K562 (cell line): ENCODE results near the gene MTO1. TPM values are rescaled to one million over a fixed set of nuclear protein-coding genes. Genes with fewer than 3 reads are reported as not detected.

Experiments used
- ARID1B ChIP-seq: fragments of 450-650 bp; IDR thresholded peaks from 2 replicates; pipeline ENCODE4 v1.6.1; 2016; ENCODE audit warnings: antibody characterized with exemption, mild to moderate bottlenecking, inconsistent platforms
- CCNT2 ChIP-seq: IDR thresholded peaks from 2 replicates; pipeline ENCODE4 v1.6.1; 2011; ENCODE audit warnings: borderline replicate concordance, low read depth, mild to moderate bottlenecking, moderate library complexity, mixed read lengths, low read length; ENCODE audit not compliant: insufficient read length; ENCODE audit errors: extremely low read depth
- EP400 ChIP-seq: fragments of 450-650 bp; IDR thresholded peaks from 2 replicates; pipeline ENCODE4 v1.6.1; 2017; ENCODE audit warnings: antibody characterized with exemption, mild to moderate bottlenecking, moderate library complexity
- FOXM1 ChIP-seq, 2 experiments: fragments of 450-650 bp in 1 of 2; sonication (generic) in 1 of 2; formaldehyde crosslinking in 1 of 2; IDR thresholded peaks; 2 replicates each; pipeline versions ENCODE4 v1.6.1 to v1.9.0; 2017 to 2022; ENCODE audit warnings: low read depth in 2 of 2, mild to moderate bottlenecking in 2 of 2, missing genetic modification reagents in 1 of 2, moderate library complexity in 1 of 2
- PHB2 ChIP-seq: fragments of 450-650 bp; IDR thresholded peaks from 2 replicates; pipeline ENCODE4 v1.6.1; 2017; ENCODE audit warnings: low read depth
- TARDBP ChIP-seq: fragments of 450-650 bp; IDR thresholded peaks from 2 replicates; pipeline ENCODE4 v1.6.1; 2016
- ZBTB11 ChIP-seq, 3 experiments: fragments of 200-800 bp in 1 of 3; fragments of 250-450 bp in 1 of 3; fragments of 450-650 bp in 1 of 3; sonication (Bioruptor Pico) in 1 of 3; sonication (Bioruptor generic) in 1 of 3; formaldehyde crosslinking in 1 of 3; IDR thresholded peaks; 2 replicates each; pipeline versions ENCODE4 v1.6.1 to v1.8.0; 2016 to 2022; ENCODE audit warnings: mild to moderate bottlenecking in 2 of 3, missing genetic modification characterization in 2 of 3, missing compliant biosample characterization in 1 of 3, moderate library complexity in 1 of 3
- ZNF175 ChIP-seq: fragments of 200-800 bp; sonication (Bioruptor generic); IDR thresholded peaks from 2 replicates; pipeline ENCODE4 v1.6.1; 2016; ENCODE audit warnings: low read depth, mild to moderate bottlenecking, missing genetic modification characterization, missing compliant biosample characterization
- ZNF318 ChIP-seq, 2 experiments: fragments of 450-650 bp; IDR thresholded peaks; 2 replicates each; pipeline ENCODE4 v1.6.1; 2016; ENCODE audit warnings: mild to moderate bottlenecking in 2 of 2, borderline replicate concordance in 1 of 2, low read depth in 1 of 2, moderate library complexity in 1 of 2
- polyA plus RNA-seq, 8 experiments: library from polyadenylated mRNA; depleted of rRNA in 4 of 8; stranded (reverse) in 5 of 8; unstranded in 3 of 8; fragments of >200 nt; fragmentation: Nextera tagmentation in 2 of 8; fragmentation: Illumina TruSeq in 1 of 8; extraction: Ambion mirVana in 2 of 8; extraction: Trizol in 1 of 8; gene quantifications; 2 replicates each; pipeline versions ENCODE4 v1.2.1 to v1.2.3, GENCODE V29; 2011 to 2014; ENCODE audit warnings: inconsistent platforms in 1 of 8, missing spikeins in 1 of 8
- total RNA-seq, 7 experiments: library from RNA; depleted of rRNA in 6 of 7; stranded (reverse); fragments of >200 nt in 6 of 7; fragmentation: Illumina TruSeq in 2 of 7; extraction: Trizol in 2 of 7; gene quantifications; 2 replicates each; pipeline versions ENCODE4 v1.2.1 to v1.2.3, GENCODE V29; 2011 to 2021; ENCODE audit warnings: low replicate concordance in 1 of 7
- TF ChIP-seq, protein P1 (sequence below), 2 experiments: fragments of 450-650 bp; conservative IDR thresholded peaks; 2 replicates each; pipeline ENCODE4 v1.6.1; 2017; ENCODE audit warnings: mild to moderate bottlenecking in 2 of 2, moderate library complexity in 2 of 2

The MTO1 gene
- total and polyA plus RNA-seq, 9 of the 15 experiments (the other 6 are each of a cell fraction or from before 2014, with no cell fraction given): 33.4 to 62.3 (median 50.6) TPM

DNA sequence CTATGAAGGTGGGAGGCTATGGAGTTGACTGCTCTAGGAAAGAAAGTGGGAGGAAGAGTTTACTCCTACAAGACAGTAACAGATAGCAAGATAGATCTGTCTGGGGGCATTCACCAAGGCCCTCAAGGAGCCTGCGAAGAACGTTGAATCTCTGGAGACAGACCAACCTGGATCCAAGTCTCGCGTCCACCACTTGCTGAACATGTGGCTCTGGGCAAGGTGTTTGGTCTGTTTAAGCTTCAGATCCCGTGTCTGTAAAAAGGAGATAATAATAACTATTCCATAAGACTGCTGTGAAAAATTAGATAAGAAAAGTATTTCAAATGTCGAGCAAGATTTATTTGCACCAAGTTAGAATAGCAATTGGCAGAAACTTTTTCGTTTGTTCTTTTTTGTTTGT, 67.4 kb downstream of the MTO1 start (continued):
- TF ChIP-seq ZNF318 (IDR thresholded peaks at IDR 0.05; ENCODE audit: borderline replicate concordance in 1 of 2, low read depth in 1 of 2): no peak
- TF ChIP-seq PHB2: peak; percentile 85
- TF ChIP-seq ZBTB11 (CRISPR knock-in tag; IDR thresholded peaks at IDR 0.05): no peak; a peak in 1 of 6 replicates
- peak; percentile 94 for TF ChIP-seq ARID1B
- TF ChIP-seq ZNF175: 0 out of 2 replicates have a peak, but pooled peaks have one; percentile 38
- TF ChIP-seq EP400: peak; percentile 27; the same call in 1 of the 2 replicates
- TF ChIP-seq FOXM1 (IDR thresholded peaks at IDR 0.05; ENCODE audit: low read depth): peak; percentile 85; the same call in 1 of the 2 replicates
- TF ChIP-seq FOXM1 (CRISPR knock-in tag; IDR thresholded peaks at IDR 0.05; ENCODE audit: low read depth): no peak
- 0 out of 2 replicates have a peak, but pooled peaks have one; percentile 21 for TF ChIP-seq TARDBP
- TF ChIP-seq, protein P1, sequence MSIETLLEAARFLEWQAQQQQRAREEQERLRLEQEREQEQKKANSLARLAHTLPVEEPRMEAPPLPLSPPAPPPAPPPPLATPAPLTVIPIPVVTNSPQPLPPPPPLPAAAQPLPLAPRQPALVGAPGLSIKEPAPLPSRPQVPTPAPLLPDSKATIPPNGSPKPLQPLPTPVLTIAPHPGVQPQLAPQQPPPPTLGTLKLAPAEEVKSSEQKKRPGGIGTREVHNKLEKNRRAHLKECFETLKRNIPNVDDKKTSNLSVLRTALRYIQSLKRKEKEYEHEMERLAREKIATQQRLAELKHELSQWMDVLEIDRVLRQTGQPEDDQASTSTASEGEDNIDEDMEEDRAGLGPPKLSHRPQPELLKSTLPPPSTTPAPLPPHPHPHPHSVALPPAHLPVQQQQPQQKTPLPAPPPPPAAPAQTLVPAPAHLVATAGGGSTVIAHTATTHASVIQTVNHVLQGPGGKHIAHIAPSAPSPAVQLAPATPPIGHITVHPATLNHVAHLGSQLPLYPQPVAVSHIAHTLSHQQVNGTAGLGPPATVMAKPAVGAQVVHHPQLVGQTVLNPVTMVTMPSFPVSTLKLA (conservative IDR thresholded peaks at IDR 0.05): peak; percentile 31 to 60; a peak in 3 of 4 replicates
- peak; percentile 56 for TF ChIP-seq CCNT2
